Endothelial cell of hepatic sinusoid (primary cell): ENCODE data around the gene TFPI.

Source experiments
- in situ Hi-C: cut with HindIII; loops from 2 replicates; pipeline ENCODE4 v1.10.0; 2017; ENCODE audit warnings: low sequenced_read_pairs

Gene TFPI

GRCh38 chr2:187429989-187430388, 124.2 kb downstream of the TFPI start:
- in situ Hi-C loops = loop anchor here (25.0 kb wide), 1 partner anchor 568 kb away; no protein-coding TSS in a partner anchor

- in situ Hi-C loops = no loop called here
These were observed 130.1 kb downstream of the TFPI start for GRCh38 chr2:187424146-187424545.

DNA sequence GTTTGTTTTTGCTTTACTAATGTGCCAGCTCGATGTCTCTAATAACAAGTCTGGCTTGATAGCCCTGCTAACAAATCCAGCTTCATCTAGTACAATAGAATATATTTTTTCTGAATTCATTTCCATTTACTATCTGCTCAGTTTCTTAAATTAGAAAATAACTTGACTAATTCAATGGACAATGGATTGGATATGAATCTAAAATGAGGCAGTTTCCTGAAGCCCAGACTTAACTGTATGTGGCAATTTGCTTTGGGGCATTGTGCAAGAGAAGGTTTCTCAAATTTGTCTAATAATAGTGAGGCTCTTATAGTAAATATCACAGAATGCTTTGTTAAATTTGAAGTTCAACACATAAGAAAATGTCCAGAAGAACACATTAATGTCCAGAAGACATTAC, 132.0 kb downstream of the TFPI start:
- in situ Hi-C loops = no loop called here

DNA sequence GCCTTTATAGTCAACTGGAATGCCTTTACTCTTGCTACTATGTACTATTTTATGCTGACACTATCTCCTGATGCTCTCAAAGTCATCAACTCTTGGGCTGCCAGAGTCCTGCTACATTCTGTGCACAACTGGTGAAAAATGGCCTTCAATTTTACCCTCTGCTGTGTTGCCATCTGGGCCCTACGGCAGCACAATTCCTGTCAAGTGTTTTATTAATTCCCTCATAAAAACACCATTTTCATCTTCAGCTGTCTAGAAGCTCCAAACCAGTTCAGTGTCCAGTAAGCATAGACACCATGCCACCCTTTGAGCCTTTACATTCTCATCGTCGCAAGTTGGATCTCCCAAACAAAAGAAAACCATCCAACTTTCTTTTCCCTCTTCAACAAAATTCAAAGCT, 132.7 kb downstream of the TFPI start:
- in situ Hi-C loops = no loop called here

DNA sequence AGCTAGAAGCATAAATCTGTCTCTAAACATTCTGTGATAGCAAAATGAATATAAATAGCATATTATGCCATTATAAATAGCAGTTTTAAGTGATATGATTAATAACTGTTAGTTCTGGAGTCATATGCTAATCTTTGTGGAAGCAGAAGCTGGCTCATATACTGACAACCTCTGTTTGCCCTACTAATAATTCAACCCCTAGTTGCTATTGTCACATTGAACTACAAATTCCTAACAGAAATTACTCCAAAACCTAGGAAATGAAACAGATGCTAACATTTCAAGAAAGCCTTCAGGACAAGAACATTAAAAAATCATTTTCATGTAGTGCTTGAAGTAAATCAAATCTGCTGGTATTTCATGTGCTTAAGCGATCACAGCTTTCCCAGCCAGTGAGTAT, 134.4 kb downstream of the TFPI start:
- in situ Hi-C loops = no loop called here

DNA sequence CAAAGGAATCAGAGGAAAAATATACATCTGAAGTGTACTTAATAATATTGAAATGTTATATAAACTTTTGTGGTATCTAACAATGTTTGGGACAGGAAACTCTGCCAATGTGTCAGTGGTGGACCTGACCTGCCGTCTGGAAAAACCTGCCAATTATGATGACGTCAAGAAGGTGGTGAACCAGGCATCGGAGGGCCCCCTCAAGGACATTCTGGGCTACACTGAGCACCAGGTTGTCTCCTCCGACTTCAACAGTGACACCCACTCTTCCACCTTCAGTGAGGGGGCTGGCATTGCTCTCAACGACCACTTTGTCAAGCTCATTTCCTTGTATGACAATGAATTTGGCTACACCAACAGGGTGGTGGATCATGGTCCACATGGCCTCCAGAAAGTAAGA, 138.8 kb downstream of the TFPI start:
- in situ Hi-C loops = no loop called here
